PFSK-1 (cell line): ENCODE measurements around the gene ADCY2.

ENCODE experiments used
- FOXP2 ChIP-seq: optimal IDR thresholded peaks from 2 replicates; pipeline ENCODE3; 2011; ENCODE audit warnings: borderline replicate concordance, control low read depth, inconsistent platforms; ENCODE audit not compliant: insufficient read depth; ENCODE audit errors: extremely low read length, extremely low read depth
- POLR2AphosphoS5 ChIP-seq: IDR thresholded peaks from 2 replicates; pipeline ENCODE4 v1.6.1; 2012; ENCODE audit warnings: low read depth, mild to moderate bottlenecking, control low read depth, low read length, moderate library complexity
- SIN3A ChIP-seq: IDR thresholded peaks from 2 replicates; pipeline ENCODE4 v1.6.1; 2012; ENCODE audit warnings: mild to moderate bottlenecking, low read length, moderate library complexity, borderline replicate concordance; ENCODE audit not compliant: insufficient read depth
- TAF1 ChIP-seq: IDR thresholded peaks from 2 replicates; pipeline ENCODE4 v1.6.1; 2012; ENCODE audit warnings: low read length, control low read depth, borderline replicate concordance; ENCODE audit not compliant: insufficient read depth
- TF ChIP-seq, protein P1 (sequence below), 2 experiments: IDR thresholded peaks; 2 replicates each; pipeline versions ENCODE4 v1.6.1 to v1.8.0; 2011 to 2012; ENCODE audit warnings: low read depth in 2 of 2, low read length in 2 of 2, control low read depth in 1 of 2, inconsistent platforms in 1 of 2, mild to moderate bottlenecking in 1 of 2, moderate library complexity in 1 of 2; ENCODE audit not compliant: insufficient read depth in 1 of 2

ADCY2 gene

DNA sequence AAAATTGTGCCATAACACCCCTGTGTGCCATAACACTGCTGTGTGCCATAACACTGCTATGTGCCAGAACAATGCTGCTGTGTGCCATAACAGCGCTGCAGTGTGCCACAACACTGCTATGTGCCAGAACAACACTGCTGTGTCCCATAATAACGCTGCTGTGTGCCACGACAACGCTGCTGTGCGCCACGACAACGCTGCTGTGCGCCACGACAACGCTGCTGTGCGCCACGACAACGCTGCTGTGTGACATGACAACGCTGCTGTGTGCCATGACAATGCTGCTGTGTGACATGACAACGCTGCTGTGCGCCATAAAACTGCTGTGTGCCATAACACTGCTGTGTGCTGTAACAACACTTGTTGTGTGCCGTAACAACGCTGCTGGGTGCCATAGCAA lies 429.1 kb downstream of the ADCY2 start:
- TF ChIP-seq POLR2AphosphoS5 = no peak
- TF ChIP-seq SIN3A = no peak
- no peak for TF ChIP-seq FOXP2
- TF ChIP-seq, protein P1, sequence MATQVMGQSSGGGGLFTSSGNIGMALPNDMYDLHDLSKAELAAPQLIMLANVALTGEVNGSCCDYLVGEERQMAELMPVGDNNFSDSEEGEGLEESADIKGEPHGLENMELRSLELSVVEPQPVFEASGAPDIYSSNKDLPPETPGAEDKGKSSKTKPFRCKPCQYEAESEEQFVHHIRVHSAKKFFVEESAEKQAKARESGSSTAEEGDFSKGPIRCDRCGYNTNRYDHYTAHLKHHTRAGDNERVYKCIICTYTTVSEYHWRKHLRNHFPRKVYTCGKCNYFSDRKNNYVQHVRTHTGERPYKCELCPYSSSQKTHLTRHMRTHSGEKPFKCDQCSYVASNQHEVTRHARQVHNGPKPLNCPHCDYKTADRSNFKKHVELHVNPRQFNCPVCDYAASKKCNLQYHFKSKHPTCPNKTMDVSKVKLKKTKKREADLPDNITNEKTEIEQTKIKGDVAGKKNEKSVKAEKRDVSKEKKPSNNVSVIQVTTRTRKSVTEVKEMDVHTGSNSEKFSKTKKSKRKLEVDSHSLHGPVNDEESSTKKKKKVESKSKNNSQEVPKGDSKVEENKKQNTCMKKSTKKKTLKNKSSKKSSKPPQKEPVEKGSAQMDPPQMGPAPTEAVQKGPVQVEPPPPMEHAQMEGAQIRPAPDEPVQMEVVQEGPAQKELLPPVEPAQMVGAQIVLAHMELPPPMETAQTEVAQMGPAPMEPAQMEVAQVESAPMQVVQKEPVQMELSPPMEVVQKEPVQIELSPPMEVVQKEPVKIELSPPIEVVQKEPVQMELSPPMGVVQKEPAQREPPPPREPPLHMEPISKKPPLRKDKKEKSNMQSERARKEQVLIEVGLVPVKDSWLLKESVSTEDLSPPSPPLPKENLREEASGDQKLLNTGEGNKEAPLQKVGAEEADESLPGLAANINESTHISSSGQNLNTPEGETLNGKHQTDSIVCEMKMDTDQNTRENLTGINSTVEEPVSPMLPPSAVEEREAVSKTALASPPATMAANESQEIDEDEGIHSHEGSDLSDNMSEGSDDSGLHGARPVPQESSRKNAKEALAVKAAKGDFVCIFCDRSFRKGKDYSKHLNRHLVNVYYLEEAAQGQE (IDR thresholded peaks at IDR 0.05; ENCODE audit: insufficient read depth in 1 of 2, low read depth in 2 of 2, low read length in 2 of 2) = no peak
- no peak for TF ChIP-seq TAF1

DNA sequence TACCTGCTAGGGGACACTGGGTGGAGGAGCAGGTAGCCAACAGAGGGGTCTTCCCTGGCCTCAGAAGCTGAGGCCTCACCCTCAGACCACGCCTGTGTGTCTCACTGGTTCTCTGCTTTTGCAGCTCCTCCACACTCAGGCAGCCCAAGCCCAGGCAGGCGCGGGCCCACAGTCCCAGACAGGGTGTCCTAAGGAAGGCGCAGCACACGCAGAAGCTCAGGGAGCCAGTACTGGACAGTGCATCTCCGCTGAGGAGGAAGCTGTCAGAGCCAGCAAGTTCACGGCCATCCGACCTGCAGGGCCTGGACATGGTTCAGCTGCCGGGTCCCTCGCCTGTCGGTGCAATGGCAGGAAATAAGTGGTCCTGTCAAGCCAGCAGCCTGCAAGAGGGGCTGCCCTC lies 429.7 kb downstream of the ADCY2 start:
- TF ChIP-seq SIN3A = no peak
- TF ChIP-seq POLR2AphosphoS5 = no peak
- no peak for TF ChIP-seq TAF1
- TF ChIP-seq FOXP2 = no peak
- TF ChIP-seq, protein P1 (IDR thresholded peaks at IDR 0.05; ENCODE audit: insufficient read depth in 1 of 2, low read depth in 2 of 2, low read length in 2 of 2) = no peak

DNA sequence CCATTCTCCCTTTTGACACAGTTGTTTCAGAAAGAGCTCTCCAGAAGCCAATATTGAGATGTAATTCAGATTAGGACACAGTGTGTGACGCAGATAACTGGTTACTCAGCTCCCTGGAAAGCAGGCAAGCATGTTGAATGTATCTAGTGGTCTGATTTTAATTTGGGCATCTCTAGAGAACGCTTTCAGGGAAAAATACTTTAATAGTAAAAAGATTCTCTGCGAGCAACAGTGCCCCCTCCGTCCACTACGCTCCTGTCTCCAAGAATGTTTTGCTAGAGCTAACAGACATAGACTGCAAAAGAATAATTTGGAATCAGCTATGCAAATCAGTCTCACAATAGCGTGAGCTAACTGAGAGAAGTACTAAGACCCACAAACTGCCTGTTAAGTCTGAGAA lies 431.7 kb downstream of the ADCY2 start:
- TF ChIP-seq, protein P1 (IDR thresholded peaks at IDR 0.05; ENCODE audit: insufficient read depth in 1 of 2, low read depth in 2 of 2, low read length in 2 of 2) = no peak
- TF ChIP-seq TAF1 (no peak), FOXP2 (no peak), SIN3A (no peak), POLR2AphosphoS5 (no peak)

DNA sequence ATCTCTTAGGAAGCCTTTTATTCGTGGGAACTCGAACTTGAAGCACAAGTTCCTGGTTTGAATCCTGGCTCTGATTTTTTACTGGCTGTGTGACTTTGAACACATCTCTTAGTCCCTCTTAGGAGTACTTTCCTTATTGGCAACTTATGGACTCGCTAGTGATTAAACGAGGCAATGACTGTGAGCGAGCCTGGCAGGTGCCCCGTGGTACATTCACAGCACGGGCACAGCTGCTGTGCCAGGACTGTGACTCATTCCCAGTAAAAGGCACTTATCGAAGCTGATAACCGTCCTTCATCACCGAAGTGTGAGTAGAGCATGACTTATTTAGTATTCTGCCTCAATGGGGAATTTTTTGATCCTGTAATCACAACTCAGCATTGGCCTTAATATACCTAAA lies 432.3 kb downstream of the ADCY2 start:
- TF ChIP-seq TAF1 = no peak
- no peak for TF ChIP-seq SIN3A
- TF ChIP-seq, protein P1 (IDR thresholded peaks at IDR 0.05; ENCODE audit: insufficient read depth in 1 of 2, low read depth in 2 of 2, low read length in 2 of 2) = no peak
- TF ChIP-seq FOXP2 = no peak
- no peak for TF ChIP-seq POLR2AphosphoS5

DNA sequence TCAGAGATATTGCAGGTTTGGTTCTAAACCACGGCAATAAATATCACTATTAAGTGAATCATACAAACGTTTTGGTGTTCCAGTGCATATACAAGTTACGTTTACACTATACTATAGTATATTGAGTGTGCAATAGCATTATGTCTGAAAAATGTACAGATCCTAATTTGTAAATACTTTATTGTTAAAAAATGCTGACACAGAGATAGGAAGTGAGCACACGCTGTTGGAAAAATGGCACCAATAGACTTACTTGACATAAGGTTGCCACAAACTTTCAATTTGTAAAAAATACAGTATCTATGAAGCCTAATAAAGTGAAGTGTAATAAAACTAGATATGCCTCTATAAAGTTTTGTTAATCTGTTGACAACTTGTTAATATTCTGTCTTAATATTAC lies 439.0 kb downstream of the ADCY2 start:
- TF ChIP-seq TAF1 (no peak), SIN3A (no peak), FOXP2 (no peak), POLR2AphosphoS5 (no peak)
- TF ChIP-seq, protein P1 (IDR thresholded peaks at IDR 0.05; ENCODE audit: insufficient read depth in 1 of 2, low read depth in 2 of 2, low read length in 2 of 2) = no peak
